ENCODE results near the gene GTPBP10.

The GTPBP10 gene

DNA sequence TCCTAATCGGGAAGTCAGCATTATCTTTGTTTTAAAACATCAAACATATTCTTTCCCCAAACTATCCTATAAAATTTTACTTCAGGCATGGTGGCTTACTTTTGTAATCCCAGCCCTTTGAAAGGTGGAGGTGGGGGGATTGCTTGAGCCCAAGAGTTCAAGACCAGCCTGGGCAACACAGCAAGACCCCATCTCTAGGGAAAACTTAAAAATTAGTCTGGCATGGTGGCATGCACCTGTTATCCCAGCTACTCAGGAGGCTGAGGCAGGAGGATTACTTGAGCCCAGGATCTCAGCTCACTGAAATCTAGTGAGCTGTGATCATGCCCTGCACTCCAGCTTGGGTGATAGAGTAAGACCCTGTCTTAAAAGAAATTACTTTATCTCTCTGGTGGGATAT lies 61.6 kb downstream of the GTPBP10 start:
- H3K4me3 ChIP-seq (ENCODE audit: low read length): no peak overlapping the region
- DNase-seq (ENCODE audit: low read depth): no peak
- TF ChIP-seq, protein P1, sequence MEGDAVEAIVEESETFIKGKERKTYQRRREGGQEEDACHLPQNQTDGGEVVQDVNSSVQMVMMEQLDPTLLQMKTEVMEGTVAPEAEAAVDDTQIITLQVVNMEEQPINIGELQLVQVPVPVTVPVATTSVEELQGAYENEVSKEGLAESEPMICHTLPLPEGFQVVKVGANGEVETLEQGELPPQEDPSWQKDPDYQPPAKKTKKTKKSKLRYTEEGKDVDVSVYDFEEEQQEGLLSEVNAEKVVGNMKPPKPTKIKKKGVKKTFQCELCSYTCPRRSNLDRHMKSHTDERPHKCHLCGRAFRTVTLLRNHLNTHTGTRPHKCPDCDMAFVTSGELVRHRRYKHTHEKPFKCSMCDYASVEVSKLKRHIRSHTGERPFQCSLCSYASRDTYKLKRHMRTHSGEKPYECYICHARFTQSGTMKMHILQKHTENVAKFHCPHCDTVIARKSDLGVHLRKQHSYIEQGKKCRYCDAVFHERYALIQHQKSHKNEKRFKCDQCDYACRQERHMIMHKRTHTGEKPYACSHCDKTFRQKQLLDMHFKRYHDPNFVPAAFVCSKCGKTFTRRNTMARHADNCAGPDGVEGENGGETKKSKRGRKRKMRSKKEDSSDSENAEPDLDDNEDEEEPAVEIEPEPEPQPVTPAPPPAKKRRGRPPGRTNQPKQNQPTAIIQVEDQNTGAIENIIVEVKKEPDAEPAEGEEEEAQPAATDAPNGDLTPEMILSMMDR (IDR thresholded peaks at IDR 0.05; ENCODE audit: insufficient read depth, low read depth, low read length, missing control alignments): no peak

DNA sequence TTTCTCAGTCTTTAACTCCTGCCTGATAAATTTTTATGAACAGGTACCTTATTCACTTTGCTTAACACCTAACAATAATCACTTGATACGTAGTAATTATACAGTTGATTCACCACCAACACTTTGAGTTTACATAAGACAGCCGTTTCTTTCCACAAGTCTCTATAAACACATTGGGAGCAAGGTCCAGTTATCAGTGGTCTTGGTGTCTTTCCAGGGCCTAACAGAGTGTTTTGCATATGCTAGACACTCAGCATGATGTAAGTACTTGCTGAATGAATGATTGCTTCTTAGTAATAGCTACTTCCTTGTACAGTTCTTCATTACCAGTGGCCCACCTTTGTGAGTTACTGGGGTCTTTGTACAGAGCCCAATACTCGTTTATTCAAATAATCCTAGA lies 63.2 kb downstream of the GTPBP10 start:
- TF ChIP-seq, protein P1 (IDR thresholded peaks at IDR 0.05; ENCODE audit: insufficient read depth, low read depth, low read length, missing control alignments): no peak
- no peak overlapping the region for H3K4me3 ChIP-seq (ENCODE audit: low read length)
- DNase-seq (ENCODE audit: low read depth): no peak

DNA sequence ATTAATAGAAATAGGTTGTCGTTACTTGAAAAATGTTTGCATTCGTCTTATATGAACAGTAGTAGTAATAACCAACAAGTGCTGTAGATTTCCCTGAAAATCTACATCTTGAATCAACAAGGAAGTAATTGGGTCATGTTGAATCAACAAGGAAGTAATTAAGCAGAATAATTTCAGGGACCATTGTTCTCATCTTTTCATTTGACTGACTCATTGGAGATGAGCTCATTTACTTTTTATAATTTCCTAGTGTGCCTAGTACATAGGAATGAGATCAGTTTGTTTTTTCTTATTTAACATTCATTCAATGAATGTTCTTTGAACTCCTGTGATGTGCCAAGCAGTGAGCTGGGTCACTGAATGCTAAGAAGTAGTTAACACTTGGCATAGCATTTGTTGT lies 65.0 kb downstream of the GTPBP10 start:
- TF ChIP-seq, protein P1 (IDR thresholded peaks at IDR 0.05; ENCODE audit: insufficient read depth, low read depth, low read length, missing control alignments): no peak
- H3K4me3 ChIP-seq (ENCODE audit: low read length): no peak overlapping the region
- peak; percentile 80 for DNase-seq (ENCODE audit: low read depth)

DNA sequence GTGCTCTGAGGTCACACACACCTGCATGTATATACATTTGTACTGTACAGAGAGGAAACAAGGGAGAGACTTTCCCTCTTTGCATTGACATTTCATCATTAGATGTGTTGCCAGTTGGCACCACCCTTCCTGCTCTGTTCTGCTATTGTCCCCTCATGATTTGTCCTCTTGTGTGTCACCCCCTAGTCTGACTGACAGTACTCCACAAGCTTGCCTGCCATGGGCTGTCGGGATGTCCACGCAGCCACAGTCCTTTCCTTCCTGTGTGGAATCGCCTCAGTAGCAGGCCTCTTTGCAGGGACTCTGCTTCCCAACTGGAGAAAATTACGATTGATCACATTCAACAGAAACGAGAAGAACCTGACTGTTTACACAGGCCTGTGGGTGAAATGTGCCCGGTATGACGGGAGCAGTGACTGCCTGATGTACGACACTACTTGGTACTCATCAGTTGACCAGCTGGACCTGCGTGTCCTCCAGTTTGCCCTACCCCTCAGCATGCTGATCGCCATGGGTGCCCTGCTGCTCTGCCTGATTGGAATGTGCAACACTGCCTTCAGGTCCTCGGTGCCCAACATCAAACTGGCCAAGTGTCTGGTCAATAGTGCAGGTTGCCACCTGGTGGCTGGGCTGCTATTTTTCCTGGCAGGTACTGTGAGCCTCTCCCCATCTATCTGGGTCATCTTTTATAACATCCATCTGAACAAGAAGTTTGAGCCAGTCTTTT lies 66.1 kb downstream of the GTPBP10 start:
- DNase-seq (ENCODE audit: low read depth): peak; percentile 41
- TF ChIP-seq, protein P1 (IDR thresholded peaks at IDR 0.05; ENCODE audit: insufficient read depth, low read depth, low read length, missing control alignments): peak; percentile 38

DNA sequence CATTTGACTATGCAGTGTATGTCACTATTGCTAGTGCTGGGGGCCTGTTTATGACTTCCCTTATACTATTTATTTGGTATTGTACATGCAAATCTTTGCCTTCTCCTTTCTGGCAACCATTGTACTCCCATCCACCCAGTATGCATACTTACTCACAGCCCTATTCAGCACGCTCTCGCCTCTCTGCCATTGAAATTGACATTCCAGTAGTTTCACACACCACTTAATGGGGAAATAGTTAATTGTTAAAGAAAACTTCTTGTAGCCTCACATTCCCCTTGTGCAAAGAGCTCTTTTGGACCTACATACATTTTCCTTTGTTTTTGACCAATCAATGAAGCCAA lies 66.6 kb downstream of the GTPBP10 start:
- TF ChIP-seq, protein P1 (IDR thresholded peaks at IDR 0.05; ENCODE audit: insufficient read depth, low read depth, low read length, missing control alignments): no peak
- no peak overlapping the region for H3K4me3 ChIP-seq (ENCODE audit: low read length)
- DNase-seq (ENCODE audit: low read depth): no peak

More for the DNA sequence above, 66.1 kb downstream of the GTPBP10 start:
- no peak overlapping the region for H3K4me3 ChIP-seq (ENCODE audit: low read length)

DNA sequence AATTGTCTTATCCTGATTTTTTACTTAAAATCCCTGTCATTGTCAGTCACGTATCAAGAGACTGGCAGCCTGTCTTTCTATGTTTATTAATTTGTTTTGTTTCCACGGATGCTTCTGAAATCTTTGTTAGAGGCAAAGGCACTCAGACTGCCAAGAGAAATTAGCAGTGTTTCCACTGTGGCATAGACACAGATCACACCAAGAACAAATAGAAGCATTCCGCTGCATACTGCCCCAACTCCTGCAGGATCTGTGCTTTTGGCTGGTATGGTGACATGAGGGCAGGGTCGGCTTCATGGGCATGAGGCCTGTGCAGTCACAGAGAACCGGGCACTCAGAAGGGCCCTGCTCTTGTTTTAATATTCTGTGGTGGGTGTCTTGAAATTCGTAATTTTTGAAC lies 75.1 kb downstream of the GTPBP10 start:
- TF ChIP-seq, protein P1 (IDR thresholded peaks at IDR 0.05; ENCODE audit: insufficient read depth, low read depth, low read length, missing control alignments): no peak
- no peak for DNase-seq (ENCODE audit: low read depth)
- no peak overlapping the region for H3K4me3 ChIP-seq (ENCODE audit: low read length)

DNA sequence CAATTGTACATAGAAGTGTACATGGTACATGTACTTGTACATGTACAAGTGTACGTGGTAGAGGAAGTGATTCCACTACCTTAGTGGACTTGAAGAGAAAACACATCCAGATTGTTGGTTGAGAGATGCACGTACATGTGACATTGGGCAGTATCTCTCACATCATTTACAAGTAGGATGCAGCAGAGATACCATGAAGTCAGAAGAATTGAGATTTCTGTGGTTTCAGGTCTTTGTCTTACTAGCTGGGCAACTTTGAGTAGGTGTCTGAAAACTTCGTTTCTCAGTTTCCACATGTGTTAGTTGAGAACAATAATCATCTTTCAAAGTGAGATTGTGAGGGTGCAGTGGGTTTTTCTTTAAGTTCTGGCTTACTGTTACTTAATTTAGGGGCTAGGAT lies 78.2 kb downstream of the GTPBP10 start:
- TF ChIP-seq, protein P1 (IDR thresholded peaks at IDR 0.05; ENCODE audit: insufficient read depth, low read depth, low read length, missing control alignments): no peak
- no peak overlapping the region for H3K4me3 ChIP-seq (ENCODE audit: low read length)
- no peak for DNase-seq (ENCODE audit: low read depth)

All from epithelial cell of esophagus (primary cell).